HCT116 (cell line): ENCODE data around the gene TACR2. TPM values are rescaled to one million over a fixed set of nuclear protein-coding genes. Genes with fewer than 3 reads are reported as not detected.

Experiments used
- ATAC-seq: fragments of 200-7000 bp; cut with Tn5 transposase; 2 replicates; pipeline ENCODE4 v1.9.1; 2020; ENCODE audit warnings: mild to moderate bottlenecking, moderate library complexity
- BruUV-seq: library from RNA; stranded (reverse); fragments of 400-500 nt; replicated peaks from 2 replicates; lab custom pipeline; 2021; lab: Mats Ljungman, UMichigan
- CTCF ChIA-PET: fragments of 300-600 bp; sonication (Branson Sonifier 250); formaldehyde crosslinking; loops from one replicate; lab custom pipeline; 2021; ENCODE audit warnings: antibody characterized with exemption; lab: Charles Lee
- POLR2A ChIA-PET: fragments of 300-600, 350-600 bp; sonication (Branson Sonifier 250); formaldehyde crosslinking; loops from one replicate; lab custom pipeline; 2021; ENCODE audit warnings: antibody characterized with exemption; lab: Charles Lee
- RAD21 ChIA-PET, 2 experiments: fragments of 300-600 bp; sonication (Branson Sonifier 250); formaldehyde crosslinking; loops; one replicate each; lab custom pipeline; 2023; ENCODE audit warnings: low total read pairs in 2 of 2; ENCODE audit not compliant: uncharacterized antibody in 2 of 2, unreplicated experiment in 2 of 2, low non-redundant PET in 1 of 2; lab: Charles Lee
- DNase-seq: peaks from one replicate; pipeline ENCODE4 v3.0.0-alpha.2; 2010; ENCODE audit warnings: low read depth, low spot score
- H2AFZ ChIP-seq: fragments of 200-600 bp; shearing (Covaris generic), sonication (generic); 2 replicates; pipeline ENCODE4 v1.6.1; 2017; ENCODE audit warnings: low read depth, mixed run types, mixed read lengths, antibody characterized with exemption, low read length; ENCODE audit not compliant: poor library complexity, severe bottlenecking
- H3K27ac ChIP-seq: 2 replicates; pipeline ENCODE4 v1.5.1; 2012; ENCODE audit warnings: low read depth, low read length
- H3K27me3 ChIP-seq: fragments of 200-600 bp; sonication (generic); 2 replicates; pipeline ENCODE4 v1.6.1; 2016; ENCODE audit warnings: mixed run types, low read length, mixed read lengths; ENCODE audit not compliant: insufficient read depth
- H3K36me3 ChIP-seq, 2 experiments: fragments of 200-500 bp in 1 of 2; fragments of 200-600 bp in 1 of 2; sonication (Bioruptor generic) in 1 of 2; sonication (generic) in 1 of 2; 2 replicates each; pipeline versions ENCODE4 v1.5.1 to v1.6.1; 2014 to 2016; ENCODE audit warnings: low read length in 2 of 2, inconsistent platforms in 1 of 2, mixed read lengths in 1 of 2, mixed run types in 1 of 2; ENCODE audit not compliant: insufficient read depth in 2 of 2, control insufficient read depth in 1 of 2
- H3K4me1 ChIP-seq, 2 experiments: fragments of 200-600 bp in 1 of 2; sonication (generic) in 1 of 2; 2 replicates each; pipeline versions ENCODE4 v1.5.1 to v1.6.1; 2012 to 2017; ENCODE audit warnings: low read length in 2 of 2, inconsistent platforms in 1 of 2, mild to moderate bottlenecking in 1 of 2, mixed read lengths in 1 of 2, mixed run types in 1 of 2, moderate library complexity in 1 of 2; ENCODE audit not compliant: insufficient read depth in 2 of 2, control insufficient read depth in 1 of 2
- H3K4me2 ChIP-seq: fragments of 200-600 bp; sonication (generic); 2 replicates; pipeline ENCODE4 v1.6.1; 2017; ENCODE audit warnings: mixed run types, low read length, mixed read lengths
- H3K4me3 ChIP-seq, 2 experiments: fragments of 200-600 bp in 1 of 2; sonication (generic) in 1 of 2; replicated peaks in 1 of 2; 2 replicates each; pipeline ENCODE4 v1.5.1; 2011 to 2016; ENCODE audit warnings: low read length in 2 of 2, control low read depth in 1 of 2, low read depth in 1 of 2, mild to moderate bottlenecking in 1 of 2, mixed read lengths in 1 of 2, mixed run types in 1 of 2
- H3K79me2 ChIP-seq: fragments of 200-600 bp; sonication (generic); 2 replicates; pipeline ENCODE4 v1.6.1; 2017; ENCODE audit warnings: mild to moderate bottlenecking, mixed run types, low read length, moderate library complexity, mixed read lengths; ENCODE audit not compliant: insufficient read depth
- H3K9ac ChIP-seq: fragments of 200-600 bp; sonication (generic); 2 replicates; pipeline ENCODE4 v1.6.1; 2016; ENCODE audit warnings: low read length, mixed read lengths
- H3K9me2 ChIP-seq: fragments of 200-600 bp; sonication (generic), shearing (Covaris generic); 2 replicates; pipeline ENCODE4 v1.6.1; 2017; ENCODE audit warnings: mixed run types, mild to moderate bottlenecking, moderate library complexity; ENCODE audit not compliant: insufficient read depth
- H3K9me3 ChIP-seq, 2 experiments: fragments of 200-500 bp in 1 of 2; fragments of 200-600 bp in 1 of 2; sonication (Bioruptor generic) in 1 of 2; sonication (generic) in 1 of 2; 2 replicates each; pipeline ENCODE4 v1.6.1; 2014 to 2017; ENCODE audit warnings: low read length in 2 of 2, mixed read lengths in 2 of 2, inconsistent platforms in 1 of 2, low read depth in 1 of 2, mild to moderate bottlenecking in 1 of 2, mixed run types in 1 of 2, moderate library complexity in 1 of 2; ENCODE audit not compliant: control insufficient read depth in 1 of 2, insufficient read depth in 1 of 2
- H4K20me1 ChIP-seq: fragments of 200-600 bp; sonication (generic), shearing (Covaris generic); 2 replicates; pipeline ENCODE4 v1.6.1; 2017; ENCODE audit warnings: mixed run types, mild to moderate bottlenecking, moderate library complexity; ENCODE audit not compliant: insufficient read depth
- EZH2 ChIP-seq: fragments of 200-600 bp; sonication (generic); IDR thresholded peaks from 2 replicates; pipeline ENCODE4 v1.6.1; 2017; ENCODE audit warnings: antibody characterized with exemption, mixed run types
- POLR2A ChIP-seq: IDR thresholded peaks from 2 replicates; pipeline ENCODE4 v1.7.0; 2011; ENCODE audit warnings: borderline replicate concordance; ENCODE audit not compliant: insufficient read depth, insufficient read length; ENCODE audit errors: extremely low read depth
- SRF ChIP-seq: IDR thresholded peaks from 2 replicates; pipeline ENCODE4 v1.6.1; 2012; ENCODE audit warnings: low read depth
- TCF7L2 ChIP-seq: IDR thresholded peaks from 2 replicates; pipeline ENCODE4 v1.7.0; 2011; ENCODE audit warnings: borderline replicate concordance, inconsistent platforms; ENCODE audit not compliant: insufficient read depth, insufficient read length; ENCODE audit errors: extremely low read depth
- intact Hi-C: fragments of 100-400 bp; cut with micrococcal nuclease; formaldehyde crosslinking; loops from 2 replicates; pipeline ENCODE4 v1.10.0; 2022
- total RNA-seq: library from RNA; stranded (reverse); gene quantifications from one replicate; pipeline ENCODE4 v1.2.1, GENCODE V29; 2021; ENCODE audit not compliant: unreplicated experiment

TACR2 gene
- total RNA-seq, 1 experiment from 2014 or later: not detected

GRCh38 chr10:69439813-69440506 lies 23.2 kb upstream of the TACR2 start:
- peak overlapping the region; percentile 72 for H3K4me2 ChIP-seq

GRCh38 chr10:69439350-69439739 lies 22.6 kb upstream of the TACR2 start:
- Histone ChIP-seq H3K27me3 (no peaks in the 10 kb centered on the region), H3K79me2 (no peaks in the 10 kb centered on the region), H3K9ac (no peak overlapping the region), H3K4me1 (peaks cover 23 to 32% of the 10 kb centered on the region in 2 experiments), H3K9me3 (no peaks in the 10 kb centered on the region), H3K9me2 (no peaks in the 10 kb centered on the region), H3K4me3 (no peak overlapping the region), H3K36me3 (no peaks in the 10 kb centered on the region), H3K27ac (peak overlapping the region; percentile 49), H4K20me1 (no peaks in the 10 kb centered on the region), H3K4me2 (peak overlapping the region; percentile 72), H2AFZ (no peak overlapping the region)
- no peak for TF ChIP-seq SRF
- ChIA-PET POLR2A (interaction anchor here (1.3 kb wide), 1 partner anchor 10 kb away, joined by 4 read pairs; no protein-coding TSS in a partner anchor), RAD21 (no interaction called here), CTCF (interaction anchor here (1.5 to 3.0 kb wide), 3 partner anchors 11 to 68 kb away, joined by 4 to 21 read pairs (median 7); partner anchors contain the start of gene TSPAN15)
- BruUV-seq: TSS peak; percentile 81
- no peak for DNase-seq
- peak; percentile 37 for ATAC-seq
- intact Hi-C loops: no loop called here

More at GRCh38 chr10:69439813-69440506, 23.2 kb upstream of the TACR2 start:
- no peaks in the 10 kb centered on the region for H3K27me3 ChIP-seq
- no peaks in the 10 kb centered on the region for H3K9me2 ChIP-seq
- peaks cover 23 to 37% of the 10 kb centered on the region in 2 experiments for H3K4me1 ChIP-seq
- no peaks in the 10 kb centered on the region for H3K9me3 ChIP-seq
- H2AFZ ChIP-seq: peak overlapping the region; percentile 65
- no TSS peak for BruUV-seq
- peak; percentile 65 for ATAC-seq
- H4K20me1 ChIP-seq: no peaks in the 10 kb centered on the region
- RAD21 ChIA-PET: no interaction called here
- CTCF ChIA-PET: interaction anchor here (1.5 to 3.0 kb wide), 2 partner anchors 10 to 67 kb away, joined by 4 to 21 read pairs; partner anchors contain the start of gene TSPAN15
- DNase-seq: no peak
- no peaks in the 10 kb centered on the region for H3K36me3 ChIP-seq
- TF ChIP-seq TCF7L2: no peak
- TF ChIP-seq EZH2: no peak
- TF ChIP-seq POLR2A: no peak
- H3K9ac ChIP-seq: no peak overlapping the region
- H3K79me2 ChIP-seq: no peaks in the 10 kb centered on the region
- POLR2A ChIA-PET: interaction anchor here (1.3 kb wide), 1 partner anchor 10 kb away, joined by 4 read pairs; no protein-coding TSS in a partner anchor
- H3K27ac ChIP-seq: peak overlapping the region; percentile 49; the same call in 1 of the 2 replicates
- H3K4me3 ChIP-seq: no peak overlapping the region
- intact Hi-C loops: no loop called here
